IPS-11a (cell line): ENCODE data around the gene ARMH3.

ENCODE experiments used
- H3K4me3 ChIP-seq: one replicate; pipeline ENCODE4 v1.5.1; 2013; ENCODE audit warnings: low read depth, low read length, control low read depth

ARMH3 gene

GRCh38 chr10:101897633-101898032 lies 158.3 kb downstream of the ARMH3 start:
- H3K4me3 ChIP-seq: no peak overlapping the region

- no peak overlapping the region for H3K4me3 ChIP-seq
Observed at GRCh38 chr10:101896225-101896877, 159.6 kb downstream of the ARMH3 start.

- H3K4me3 ChIP-seq: no peak overlapping the region
Observed at GRCh38 chr10:101895781-101896180, 160.2 kb downstream of the ARMH3 start.

- H3K4me3 ChIP-seq: no peak overlapping the region
Observed at GRCh38 chr10:101894742-101895141, 161.2 kb downstream of the ARMH3 start.

- H3K4me3 ChIP-seq: no peak overlapping the region
Observed at GRCh38 chr10:101894266-101894665, 161.7 kb downstream of the ARMH3 start.

GRCh38 chr10:101893510-101894120 lies 162.4 kb downstream of the ARMH3 start:
- no peak overlapping the region for H3K4me3 ChIP-seq

- H3K4me3 ChIP-seq: no peak overlapping the region
Observed at GRCh38 chr10:101892782-101893391, 163.1 kb downstream of the ARMH3 start.

GRCh38 chr10:101889256-101890210 lies 166.4 kb downstream of the ARMH3 start:
- H3K4me3 ChIP-seq: no peak overlapping the region

GRCh38 chr10:101888251-101888949 lies 167.6 kb downstream of the ARMH3 start:
- H3K4me3 ChIP-seq: no peak overlapping the region

GRCh38 chr10:101887775-101888174 lies 168.2 kb downstream of the ARMH3 start:
- H3K4me3 ChIP-seq: no peak overlapping the region

GRCh38 chr10:101886521-101887312 lies 169.3 kb downstream of the ARMH3 start:
- H3K4me3 ChIP-seq: no peak overlapping the region

GRCh38 chr10:101881036-101881774 lies 174.8 kb downstream of the ARMH3 start:
- H3K4me3 ChIP-seq: no peak overlapping the region

GRCh38 chr10:101880232-101880573 lies 175.8 kb downstream of the ARMH3 start:
- no peak overlapping the region for H3K4me3 ChIP-seq

- no peak overlapping the region for H3K4me3 ChIP-seq
Observed at GRCh38 chr10:101879456-101880231, 176.3 kb downstream of the ARMH3 start.

- no peak overlapping the region for H3K4me3 ChIP-seq
Observed at GRCh38 chr10:101878869-101879268, 177.1 kb downstream of the ARMH3 start.

GRCh38 chr10:101875068-101875688 lies 180.8 kb downstream of the ARMH3 start:
- H3K4me3 ChIP-seq: no peak overlapping the region

GRCh38 chr10:101874252-101874651 lies 181.7 kb downstream of the ARMH3 start:
- H3K4me3 ChIP-seq: no peak overlapping the region

GRCh38 chr10:101867931-101868330 lies 188.0 kb downstream of the ARMH3 start:
- no peak overlapping the region for H3K4me3 ChIP-seq
